Stimulated activated memory B cell treated with anti-CD40 and anti-IgM and Interleukin-4, amounts not matched to agents 10 μg/mL and 1 μg/mL and 100 μg/mL, for 72 hours (primary cell): ENCODE measurements around the gene PHETA1.
A peak's percentile ranks its signal among the peaks of the same experiment; 100 is the strongest.
"Not testable (repeated sequence)": the region's sequence is repeated elsewhere in the genome, so short reads cannot be mapped to it uniquely, and the experiment has no call there.

Experiments
- ATAC-seq: fragments of 150-1000 bp; cut with Tn5 transposase; 2 replicates; pipeline ENCODE4 v1.10.0; 2021
- H3K27ac Mint-ChIP-seq: one replicate; pipeline ENCODE4 v1.8.0; 2022; ENCODE audit warnings: mild to moderate bottlenecking, mixed read lengths
- H3K27me3 Mint-ChIP-seq: one replicate; pipeline ENCODE4 v1.8.0; 2022; ENCODE audit warnings: mixed read lengths
- H3K36me3 Mint-ChIP-seq: one replicate; pipeline ENCODE4 v1.8.0; 2022; ENCODE audit warnings: mixed read lengths
- H3K4me1 Mint-ChIP-seq: one replicate; pipeline ENCODE4 v1.8.0; 2022; ENCODE audit warnings: mixed read lengths
- H3K4me3 Mint-ChIP-seq: one replicate; pipeline ENCODE4 v1.8.0; 2022; ENCODE audit warnings: mild to moderate bottlenecking, moderate library complexity, mixed read lengths
- H3K9me3 Mint-ChIP-seq: one replicate; pipeline ENCODE4 v1.8.0; 2022; ENCODE audit warnings: mixed read lengths

Gene PHETA1

DNA sequence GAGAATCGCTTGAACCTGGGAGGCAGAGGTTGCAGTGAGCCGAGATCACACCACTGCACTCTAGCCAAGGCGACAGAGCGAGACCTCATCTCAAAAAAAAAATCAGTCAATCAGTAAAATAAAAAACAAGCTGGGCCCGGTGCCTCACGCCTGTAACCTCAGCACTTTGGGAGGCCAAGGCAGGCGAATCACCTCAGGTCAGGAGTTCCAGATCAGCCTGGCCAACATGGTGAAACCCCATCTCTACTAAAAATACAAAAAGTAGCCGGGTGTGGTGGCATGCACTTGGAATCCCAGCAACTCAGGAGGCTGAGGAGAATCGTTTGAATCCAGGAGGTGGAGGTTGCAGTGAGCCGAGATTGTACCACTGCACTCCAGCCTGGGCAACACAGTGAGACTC is 33.6 kb downstream of the PHETA1 start:
- not testable (repeated sequence) for H3K4me3 Mint-ChIP-seq, H3K27me3 Mint-ChIP-seq, H3K9me3 Mint-ChIP-seq, ATAC-seq, H3K4me1 Mint-ChIP-seq, H3K36me3 Mint-ChIP-seq, H3K27ac Mint-ChIP-seq

GRCh38 chr12:111334393-111334915 is 34.4 kb downstream of the PHETA1 start:
- H3K27ac Mint-ChIP-seq, result no peak overlapping the region
- no peak overlapping the region for H3K4me3 Mint-ChIP-seq
- peaks cover 4% of the 10 kb centered on the region for H3K27me3 Mint-ChIP-seq
- no peaks in the 10 kb centered on the region for H3K9me3 Mint-ChIP-seq
- H3K4me1 Mint-ChIP-seq, result no peaks in the 10 kb centered on the region
- no peak for ATAC-seq
- H3K36me3 Mint-ChIP-seq, result no peaks in the 10 kb centered on the region

- peaks cover 12% of the 10 kb centered on the region for H3K27me3 Mint-ChIP-seq
- H3K9me3 Mint-ChIP-seq, result no peaks in the 10 kb centered on the region
- no peak overlapping the region for H3K27ac Mint-ChIP-seq
- no peak overlapping the region for H3K4me3 Mint-ChIP-seq
- ATAC-seq, result no peak
- H3K36me3 Mint-ChIP-seq, result no peaks in the 10 kb centered on the region
- no peaks in the 10 kb centered on the region for H3K4me1 Mint-ChIP-seq
These were observed 37.8 kb downstream of the PHETA1 start for GRCh38 chr12:111330800-111331752.

GRCh38 chr12:111328138-111328537 is 40.8 kb downstream of the PHETA1 start:
- peaks cover 12% of the 10 kb centered on the region for H3K27me3 Mint-ChIP-seq
- no peaks in the 10 kb centered on the region for H3K4me1 Mint-ChIP-seq
- no peaks in the 10 kb centered on the region for H3K9me3 Mint-ChIP-seq
- H3K36me3 Mint-ChIP-seq, result no peaks in the 10 kb centered on the region
- ATAC-seq, result peak; percentile 40
- H3K4me3 Mint-ChIP-seq, result no peak overlapping the region
- no peak overlapping the region for H3K27ac Mint-ChIP-seq

DNA sequence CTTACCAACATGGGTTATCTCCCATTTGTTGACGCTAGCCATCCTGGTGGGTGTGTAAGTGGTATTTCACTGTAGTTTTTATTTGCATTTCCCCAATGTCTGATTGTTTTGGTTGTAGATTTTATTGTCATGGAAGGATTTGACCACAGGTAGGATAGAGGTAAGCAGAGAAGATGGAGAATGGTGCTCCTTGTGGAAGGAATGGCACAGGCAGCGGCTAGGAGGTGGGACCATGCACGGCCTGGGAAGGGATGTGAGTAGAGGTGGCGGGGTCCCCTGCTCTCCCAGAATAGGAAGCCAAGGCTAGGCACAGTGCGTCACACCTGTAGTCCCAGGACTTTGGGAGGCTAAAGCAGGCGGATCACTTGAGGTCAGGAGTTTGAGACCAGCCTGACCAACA is 41.4 kb downstream of the PHETA1 start:
- no peaks in the 10 kb centered on the region for H3K36me3 Mint-ChIP-seq
- H3K4me1 Mint-ChIP-seq, result no peaks in the 10 kb centered on the region
- no peak overlapping the region for H3K27ac Mint-ChIP-seq
- H3K27me3 Mint-ChIP-seq, result peaks cover 12% of the 10 kb centered on the region
- no peak overlapping the region for H3K4me3 Mint-ChIP-seq
- H3K9me3 Mint-ChIP-seq, result no peaks in the 10 kb centered on the region
- no peak for ATAC-seq

DNA sequence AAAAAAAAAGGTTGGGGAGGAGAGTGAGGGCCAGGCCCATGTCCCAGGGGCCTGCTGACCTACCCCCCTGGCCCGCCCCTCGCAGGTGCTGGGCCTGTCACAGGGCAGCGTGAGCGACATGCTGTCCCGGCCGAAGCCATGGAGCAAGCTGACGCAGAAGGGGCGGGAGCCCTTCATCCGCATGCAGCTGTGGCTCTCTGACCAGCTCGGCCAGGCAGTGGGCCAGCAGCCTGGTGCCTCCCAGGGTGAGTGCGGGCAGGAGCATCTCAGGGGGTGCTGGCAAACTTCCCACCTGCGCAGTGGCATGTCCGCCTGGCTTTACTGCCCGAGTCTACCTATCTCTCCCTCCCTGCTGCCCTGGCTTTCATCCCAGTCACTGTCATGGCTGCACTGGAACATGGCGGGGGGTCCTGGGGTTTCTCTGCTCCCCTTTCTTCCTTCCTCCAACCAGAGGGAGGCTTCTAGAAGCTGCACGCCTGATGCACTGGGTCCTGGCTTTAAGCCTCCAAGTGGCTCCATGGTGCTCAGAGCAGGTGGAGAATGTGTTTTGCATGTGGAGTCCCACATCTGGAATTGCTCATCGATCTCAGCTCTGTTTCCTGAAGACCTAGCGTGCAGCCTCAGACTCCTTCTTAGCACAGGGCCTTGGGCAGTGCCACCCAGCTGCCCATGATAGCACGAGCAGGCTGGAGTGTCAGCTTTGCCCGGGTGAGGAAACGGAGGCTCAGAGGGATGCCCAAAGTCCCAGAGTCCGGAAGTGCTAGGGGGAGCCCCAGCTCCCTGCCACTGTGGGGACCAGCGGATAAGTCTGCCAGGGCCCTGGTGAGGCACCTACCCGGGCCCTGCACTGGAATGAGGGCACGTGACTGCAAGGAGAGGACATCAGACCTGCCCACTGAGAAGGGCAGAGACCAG is 46.3 kb downstream of the PHETA1 start:
- no peaks in the 10 kb centered on the region for H3K36me3 Mint-ChIP-seq
- H3K27ac Mint-ChIP-seq, result no peak overlapping the region
- H3K4me1 Mint-ChIP-seq, result no peaks in the 10 kb centered on the region
- ATAC-seq, result peak; percentile 29
- no peak overlapping the region for H3K4me3 Mint-ChIP-seq
- H3K27me3 Mint-ChIP-seq, result peaks cover 10% of the 10 kb centered on the region
- no peaks in the 10 kb centered on the region for H3K9me3 Mint-ChIP-seq

DNA sequence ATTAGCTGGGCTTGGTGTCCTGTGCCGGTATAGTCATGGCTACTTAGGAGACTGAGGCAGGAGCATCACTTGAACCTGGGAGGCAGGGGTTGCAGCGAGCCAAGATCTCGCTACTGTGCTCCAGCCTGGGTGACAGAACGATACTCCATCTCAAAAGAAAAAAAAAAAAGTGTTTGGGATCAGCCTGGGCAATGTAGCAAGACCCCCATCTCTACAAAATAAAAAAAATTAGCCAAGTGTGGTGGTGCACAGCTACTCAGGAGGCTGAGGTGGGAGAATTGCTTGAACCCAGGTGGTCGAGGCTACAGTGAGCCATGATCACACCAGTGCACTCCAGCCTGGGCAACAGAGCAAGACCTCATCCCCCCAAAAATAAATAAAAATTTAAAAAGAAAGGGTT is 47.6 kb downstream of the PHETA1 start:
- no peak overlapping the region for H3K27ac Mint-ChIP-seq

GRCh38 chr12:111320258-111321050 is 48.4 kb downstream of the PHETA1 start:
- ATAC-seq, result peak; percentile 51
- peaks cover 10% of the 10 kb centered on the region for H3K27me3 Mint-ChIP-seq
- H3K36me3 Mint-ChIP-seq, result no peaks in the 10 kb centered on the region
- no peak overlapping the region for H3K4me3 Mint-ChIP-seq
- H3K27ac Mint-ChIP-seq, result no peak overlapping the region
- no peaks in the 10 kb centered on the region for H3K9me3 Mint-ChIP-seq
- no peaks in the 10 kb centered on the region for H3K4me1 Mint-ChIP-seq

More for the DNA sequence above, 47.6 kb downstream of the PHETA1 start:
- no peak overlapping the region for H3K4me3 Mint-ChIP-seq
- no peaks in the 10 kb centered on the region for H3K9me3 Mint-ChIP-seq
- ATAC-seq, result no peak
- no peaks in the 10 kb centered on the region for H3K4me1 Mint-ChIP-seq
- no peaks in the 10 kb centered on the region for H3K36me3 Mint-ChIP-seq
- H3K27me3 Mint-ChIP-seq, result peaks cover 10% of the 10 kb centered on the region

GRCh38 chr12:111319600-111320257 is 49.2 kb downstream of the PHETA1 start:
- peaks cover 10% of the 10 kb centered on the region for H3K27me3 Mint-ChIP-seq
- no peak for ATAC-seq
- no peak overlapping the region for H3K4me3 Mint-ChIP-seq
- no peaks in the 10 kb centered on the region for H3K36me3 Mint-ChIP-seq
- no peaks in the 10 kb centered on the region for H3K4me1 Mint-ChIP-seq
- no peaks in the 10 kb centered on the region for H3K9me3 Mint-ChIP-seq
- no peak overlapping the region for H3K27ac Mint-ChIP-seq

GRCh38 chr12:111318450-111318849 is 50.4 kb downstream of the PHETA1 start:
- Mint-ChIP-seq H3K27ac (no peak overlapping the region), H3K9me3 (no peaks in the 10 kb centered on the region), H3K4me1 (peaks cover 7% of the 10 kb centered on the region), H3K27me3 (peaks cover 18% of the 10 kb centered on the region), H3K4me3 (no peak overlapping the region), H3K36me3 (no peaks in the 10 kb centered on the region)
- ATAC-seq, result no peak

DNA sequence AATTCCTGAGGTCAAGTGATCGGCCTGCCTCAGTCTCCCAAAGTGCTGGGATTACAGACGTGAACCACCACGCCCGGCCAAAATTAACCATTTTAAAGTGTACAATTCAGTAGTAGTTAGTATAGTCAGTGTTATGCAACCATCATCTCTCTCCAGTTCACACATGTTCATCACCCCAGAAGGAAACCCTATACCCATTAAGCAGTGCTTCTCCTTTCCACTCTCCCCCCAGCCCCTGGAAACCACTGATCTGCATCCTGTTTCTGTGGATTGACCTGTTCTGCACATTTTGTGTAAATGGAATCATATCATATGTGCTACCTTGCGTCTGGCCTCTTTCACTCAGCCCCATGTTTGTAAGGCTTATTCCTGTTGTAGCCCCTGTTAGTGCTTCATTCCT is 52.2 kb downstream of the PHETA1 start:
- peaks cover 8% of the 10 kb centered on the region for H3K4me1 Mint-ChIP-seq
- peaks cover 19% of the 10 kb centered on the region for H3K27me3 Mint-ChIP-seq
- ATAC-seq, result no peak
- H3K27ac Mint-ChIP-seq, result no peak overlapping the region
- no peaks in the 10 kb centered on the region for H3K9me3 Mint-ChIP-seq
- H3K36me3 Mint-ChIP-seq, result no peaks in the 10 kb centered on the region
- no peak overlapping the region for H3K4me3 Mint-ChIP-seq

DNA sequence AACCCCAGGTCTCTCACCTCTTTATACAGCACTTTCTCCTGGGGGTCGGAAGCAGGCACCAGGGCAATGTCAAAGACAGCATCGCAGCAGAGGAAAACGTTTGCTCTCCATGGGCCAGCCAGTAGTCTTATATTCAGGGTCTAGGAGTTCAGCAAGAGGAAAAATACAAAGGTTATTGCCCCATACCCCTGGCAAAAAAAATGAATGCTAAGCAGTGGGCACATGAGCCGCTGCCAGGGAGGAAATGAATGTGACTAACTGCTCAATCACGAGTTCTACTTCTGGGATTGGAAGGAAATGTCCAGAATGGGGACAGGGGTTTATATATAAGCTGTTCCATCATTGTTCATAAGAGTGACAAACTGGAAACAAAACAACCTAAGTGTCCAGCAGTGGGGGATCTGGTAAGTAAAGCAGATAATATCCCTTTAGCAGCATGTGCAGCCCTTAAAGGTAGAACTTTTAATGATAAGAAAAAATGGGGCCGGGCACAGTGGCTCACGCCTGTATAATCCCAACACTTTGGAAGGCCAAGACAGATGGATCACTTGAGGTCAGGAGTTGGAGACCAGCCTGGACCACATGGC is 53.8 kb downstream of the PHETA1 start:
- no peaks in the 10 kb centered on the region for H3K9me3 Mint-ChIP-seq
- ATAC-seq, result no peak
- H3K4me3 Mint-ChIP-seq, result no peak overlapping the region
- no peak overlapping the region for H3K27ac Mint-ChIP-seq
- H3K36me3 Mint-ChIP-seq, result no peaks in the 10 kb centered on the region
- peaks cover 26% of the 10 kb centered on the region for H3K27me3 Mint-ChIP-seq
- peaks cover 8% of the 10 kb centered on the region for H3K4me1 Mint-ChIP-seq

DNA sequence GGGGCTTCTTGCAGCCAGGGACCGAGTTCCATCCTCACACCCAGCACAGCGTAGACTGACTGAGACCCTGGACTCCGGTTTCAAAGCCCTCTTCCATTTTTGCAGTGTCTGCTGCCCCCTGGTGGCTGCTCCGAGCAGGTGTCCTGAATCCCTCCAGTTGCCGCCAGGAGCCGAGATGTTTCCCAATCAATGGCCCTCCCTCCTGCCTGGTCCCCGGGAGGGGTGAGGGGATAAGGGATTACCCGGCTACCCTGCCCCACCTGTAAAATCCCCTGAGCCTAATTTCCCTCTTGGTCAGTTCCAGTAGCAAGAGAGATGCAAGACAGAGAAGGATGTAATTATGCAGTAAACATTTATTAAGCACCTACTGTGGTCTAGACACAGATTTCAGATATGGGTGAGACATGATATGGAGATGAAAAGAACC is 55.0 kb downstream of the PHETA1 start:
- no peak overlapping the region for H3K27ac Mint-ChIP-seq
- no peak overlapping the region for H3K4me3 Mint-ChIP-seq
- H3K36me3 Mint-ChIP-seq, result no peaks in the 10 kb centered on the region
- no peak for ATAC-seq
- H3K4me1 Mint-ChIP-seq, result peaks cover 14% of the 10 kb centered on the region
- peaks cover 29% of the 10 kb centered on the region for H3K27me3 Mint-ChIP-seq
- H3K9me3 Mint-ChIP-seq, result peaks cover 4% of the 10 kb centered on the region

DNA sequence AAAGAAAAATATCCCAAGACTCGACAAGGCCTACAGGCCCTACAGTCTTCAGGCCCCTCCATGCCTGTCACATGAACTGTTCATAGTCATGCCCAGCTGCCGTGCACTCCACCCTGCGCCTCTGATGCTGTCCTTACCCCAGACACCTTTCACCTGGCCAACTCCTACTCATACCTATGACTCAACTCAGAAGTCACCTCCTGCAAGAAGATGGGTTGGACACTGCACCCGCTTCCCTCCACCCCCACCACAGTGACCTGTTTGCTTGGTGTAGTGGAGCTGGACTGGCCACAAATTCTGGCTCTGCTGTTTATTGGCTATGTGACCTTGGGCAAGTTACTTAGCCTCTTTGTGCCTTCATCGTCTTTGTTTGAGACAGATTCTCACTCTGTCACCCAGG is 56.2 kb downstream of the PHETA1 start:
- Mint-ChIP-seq H3K27me3 (peaks cover 25% of the 10 kb centered on the region), H3K4me1 (peaks cover 14% of the 10 kb centered on the region), H3K27ac (no peak overlapping the region), H3K4me3 (no peak overlapping the region), H3K36me3 (no peaks in the 10 kb centered on the region), H3K9me3 (peaks cover 4% of the 10 kb centered on the region)
- no peak for ATAC-seq
